ENCODE results near the gene COX7A2L.

COX7A2L gene

DNA sequence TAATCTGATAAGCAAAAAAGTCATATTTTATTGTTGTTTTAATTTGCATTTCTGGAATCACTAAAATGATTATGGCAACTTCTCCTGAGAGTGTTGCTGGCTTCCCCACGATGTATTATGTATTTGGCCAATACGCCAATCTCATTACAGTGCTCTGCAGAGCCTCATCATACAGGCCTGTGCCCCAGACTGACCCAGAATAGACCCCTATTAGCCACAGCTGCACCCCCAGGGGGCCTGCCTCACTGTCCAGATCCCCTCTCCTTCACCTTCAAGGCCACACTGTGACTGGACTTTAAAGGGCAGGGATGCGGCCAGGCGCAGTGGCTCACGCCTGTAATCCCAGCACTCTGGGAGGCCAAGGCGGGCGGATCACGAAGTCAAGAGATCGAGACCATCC is 17.4 kb upstream of the COX7A2L start:
- Histone ChIP-seq H3K79me2 (ENCODE audit: insufficient read depth, low read length) (no peaks in the 10 kb centered on the region), H2AFZ (ENCODE audit: low read depth, low read length, severe bottlenecking) (no peak overlapping the region), H3K9ac (ENCODE audit: low read length) (no peak overlapping the region), H3K27ac (ENCODE audit: low read depth, low read length) (no peak overlapping the region), H3K9me3 (ENCODE audit: insufficient read depth, low read length) (no peaks in the 10 kb centered on the region), H3K27me3 (ENCODE audit: low read length) (no peaks in the 10 kb centered on the region), H4K20me1 (ENCODE audit: low read depth, low read length) (no peaks in the 10 kb centered on the region), H3K4me3 (ENCODE audit: insufficient read depth, low read length, poor library complexity, severe bottlenecking) (no peak overlapping the region), H3K36me3 (ENCODE audit: low read length) (no peaks in the 10 kb centered on the region), H3K9me2 (replicated peaks; ENCODE audit: insufficient read depth, low read length) (no peaks in the 10 kb centered on the region), H3K4me2 (ENCODE audit: low read depth, low read length, poor library complexity, severe bottlenecking) (no peak overlapping the region), H3F3A (ENCODE audit: insufficient read depth) (no peaks in the 10 kb centered on the region)
- TF ChIP-seq, protein P1, sequence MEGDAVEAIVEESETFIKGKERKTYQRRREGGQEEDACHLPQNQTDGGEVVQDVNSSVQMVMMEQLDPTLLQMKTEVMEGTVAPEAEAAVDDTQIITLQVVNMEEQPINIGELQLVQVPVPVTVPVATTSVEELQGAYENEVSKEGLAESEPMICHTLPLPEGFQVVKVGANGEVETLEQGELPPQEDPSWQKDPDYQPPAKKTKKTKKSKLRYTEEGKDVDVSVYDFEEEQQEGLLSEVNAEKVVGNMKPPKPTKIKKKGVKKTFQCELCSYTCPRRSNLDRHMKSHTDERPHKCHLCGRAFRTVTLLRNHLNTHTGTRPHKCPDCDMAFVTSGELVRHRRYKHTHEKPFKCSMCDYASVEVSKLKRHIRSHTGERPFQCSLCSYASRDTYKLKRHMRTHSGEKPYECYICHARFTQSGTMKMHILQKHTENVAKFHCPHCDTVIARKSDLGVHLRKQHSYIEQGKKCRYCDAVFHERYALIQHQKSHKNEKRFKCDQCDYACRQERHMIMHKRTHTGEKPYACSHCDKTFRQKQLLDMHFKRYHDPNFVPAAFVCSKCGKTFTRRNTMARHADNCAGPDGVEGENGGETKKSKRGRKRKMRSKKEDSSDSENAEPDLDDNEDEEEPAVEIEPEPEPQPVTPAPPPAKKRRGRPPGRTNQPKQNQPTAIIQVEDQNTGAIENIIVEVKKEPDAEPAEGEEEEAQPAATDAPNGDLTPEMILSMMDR (IDR thresholded peaks at IDR 0.05; ENCODE audit: insufficient read depth, low read length, poor library complexity, severe bottlenecking) = no peak
- no peak for TF ChIP-seq EZH2phosphoT487 (conservative IDR thresholded peaks at IDR 0.05; ENCODE audit: low read length)

DNA sequence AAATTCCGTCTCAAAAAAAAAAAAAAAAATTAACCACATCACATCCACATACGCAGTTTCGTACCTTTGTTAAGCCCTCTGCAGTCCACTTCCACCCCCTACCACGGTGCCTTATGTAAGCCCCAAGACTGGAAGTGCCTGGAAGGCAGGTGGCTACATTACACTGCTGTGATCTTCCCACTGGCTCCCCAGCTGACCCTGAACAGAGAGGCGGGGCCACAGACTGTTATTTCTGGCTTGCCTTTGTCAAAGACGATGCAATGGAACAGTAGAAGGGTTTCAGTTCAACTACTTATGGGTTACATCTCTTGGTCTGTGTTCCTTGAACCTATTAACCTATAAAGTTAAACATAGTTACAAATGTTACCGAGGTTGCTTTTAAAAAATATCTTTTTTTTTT is 15.7 kb upstream of the COX7A2L start:
- H3K79me2 ChIP-seq (ENCODE audit: insufficient read depth, low read length) = no peaks in the 10 kb centered on the region
- no peak overlapping the region for H3K4me3 ChIP-seq (ENCODE audit: insufficient read depth, low read length, poor library complexity, severe bottlenecking)
- no peaks in the 10 kb centered on the region for H3K9me3 ChIP-seq (ENCODE audit: insufficient read depth, low read length)
- H3K9me2 ChIP-seq (replicated peaks; ENCODE audit: insufficient read depth, low read length) = no peaks in the 10 kb centered on the region
- H3K4me2 ChIP-seq (ENCODE audit: low read depth, low read length, poor library complexity, severe bottlenecking) = no peak overlapping the region
- TF ChIP-seq, protein P1 (IDR thresholded peaks at IDR 0.05; ENCODE audit: insufficient read depth, low read length, poor library complexity, severe bottlenecking) = no peak
- H3K27ac ChIP-seq (ENCODE audit: low read depth, low read length) = no peak overlapping the region
- H3K27me3 ChIP-seq (ENCODE audit: low read length) = no peaks in the 10 kb centered on the region
- no peaks in the 10 kb centered on the region for H3F3A ChIP-seq (ENCODE audit: insufficient read depth)
- no peak overlapping the region for H3K9ac ChIP-seq (ENCODE audit: low read length)
- H2AFZ ChIP-seq (ENCODE audit: low read depth, low read length, severe bottlenecking) = no peak overlapping the region
- no peaks in the 10 kb centered on the region for H3K36me3 ChIP-seq (ENCODE audit: low read length)
- H4K20me1 ChIP-seq (ENCODE audit: low read depth, low read length) = no peaks in the 10 kb centered on the region

GRCh38 chr2:42372474-42373200 is 11.6 kb upstream of the COX7A2L start:
- H3K27me3 ChIP-seq (ENCODE audit: low read length) = no peaks in the 10 kb centered on the region
- H3K4me2 ChIP-seq (ENCODE audit: low read depth, low read length, poor library complexity, severe bottlenecking) = no peak overlapping the region
- H3F3A ChIP-seq (ENCODE audit: insufficient read depth) = no peaks in the 10 kb centered on the region
- no peaks in the 10 kb centered on the region for H4K20me1 ChIP-seq (ENCODE audit: low read depth, low read length)
- no peaks in the 10 kb centered on the region for H3K9me3 ChIP-seq (ENCODE audit: insufficient read depth, low read length)
- TF ChIP-seq, protein P1 (IDR thresholded peaks at IDR 0.05; ENCODE audit: insufficient read depth, low read length, poor library complexity, severe bottlenecking) = no peak
- TF ChIP-seq EZH2phosphoT487 (conservative IDR thresholded peaks at IDR 0.05; ENCODE audit: low read length) = no peak
- no peaks in the 10 kb centered on the region for H3K79me2 ChIP-seq (ENCODE audit: insufficient read depth, low read length)
- no peak overlapping the region for H3K4me3 ChIP-seq (ENCODE audit: insufficient read depth, low read length, poor library complexity, severe bottlenecking)
- H3K36me3 ChIP-seq (ENCODE audit: low read length) = no peaks in the 10 kb centered on the region
- H2AFZ ChIP-seq (ENCODE audit: low read depth, low read length, severe bottlenecking) = no peak overlapping the region
- H3K9ac ChIP-seq (ENCODE audit: low read length) = no peak overlapping the region
- no peak overlapping the region for H3K27ac ChIP-seq (ENCODE audit: low read depth, low read length)
- H3K9me2 ChIP-seq (replicated peaks; ENCODE audit: insufficient read depth, low read length) = no peaks in the 10 kb centered on the region

Data from SU-DHL-6 (cell line).